BJ (cell line): ENCODE data around the gene USP19. TPM values are rescaled to one million over a fixed set of nuclear protein-coding genes. Genes with fewer than 3 reads are reported as not detected.

ENCODE experiments used
- CTCF ChIA-PET: fragments of 350-600 bp; formaldehyde crosslinking; extraction: SDS; loops from one replicate; lab custom pipeline; 2021; ENCODE audit warnings: antibody characterized with exemption, inconsistent platforms; lab: Yijun Ruan, JAX
- POLR2A ChIA-PET: fragments of 300-600 bp; sonication (Branson Sonifier 250); formaldehyde crosslinking; extraction: SDS; loops from one replicate; lab custom pipeline; 2021; ENCODE audit warnings: antibody characterized with exemption; lab: Charles Lee
- DNase-seq: peaks from one replicate; pipeline ENCODE4 v3.0.0-alpha.2; 2011; ENCODE audit warnings: low read depth
- H3K27me3 ChIP-seq: 2 replicates; pipeline ENCODE4 v1.6.0; 2011; ENCODE audit warnings: low read length; ENCODE audit not compliant: control insufficient read depth, insufficient read depth
- H3K36me3 ChIP-seq: 2 replicates; pipeline ENCODE4 v1.5.1; 2011; ENCODE audit warnings: low read length; ENCODE audit not compliant: control insufficient read depth, insufficient read depth
- H3K4me3 ChIP-seq: 2 replicates; pipeline ENCODE4 v1.5.1; 2011; ENCODE audit warnings: low read depth, mild to moderate bottlenecking, control low read depth, low read length
- CTCF ChIP-seq: IDR thresholded peaks from 2 replicates; pipeline ENCODE4 v1.5.1; 2011; ENCODE audit warnings: low read depth, mild to moderate bottlenecking, control low read depth, inconsistent platforms, low read length, moderate library complexity; ENCODE audit not compliant: insufficient read depth
- polyA plus RNA-seq: library from polyadenylated mRNA; depleted of rRNA; stranded (reverse); fragments of >200 nt; gene quantifications from 2 replicates; pipeline ENCODE4 v1.2.3, GENCODE V29; 2011

Gene USP19
- polyA plus RNA-seq, 1 experiment = 54.6 TPM

- POLR2A ChIA-PET = interaction anchor here (0.9 to 1.4 kb wide), 2 partner anchors 12 to 40 kb away, joined by 3 to 4 read pairs; partner anchors contain the start of gene USP19
- no peaks in the 10 kb centered on the region for H3K27me3 ChIP-seq
- CTCF ChIA-PET = interaction anchor here (0.9 to 2.4 kb wide), 5 partner anchors 12 to 111 kb away, joined by 3 to 12 read pairs (median 5); partner anchors contain the start of genes KLHDC8B and USP19
- peak within 1 kb of the TSS; percentile 70 for H3K4me3 ChIP-seq
- H3K36me3 ChIP-seq = peaks cover 29% of the 10 kb centered on the region
- TF ChIP-seq CTCF = peak; percentile 24; the same call in 1 of the 2 replicates
- DNase-seq = peak; percentile 31
Measured at GRCh38 chr3:49132437-49133225, 12.0 kb upstream of the USP19 start, which contains the start of gene LAMB2. TSS of gene LAMB2 (minus strand) at chr3:49133050. CDS start at chr3:49132867, 183 bp downstream.

GRCh38 chr3:49132073-49132436 lies 11.4 kb upstream of the USP19 start:
- no peak for DNase-seq
- CTCF ChIA-PET = interaction anchor here (0.9 to 2.4 kb wide), 5 partner anchors 11 to 111 kb away, joined by 3 to 12 read pairs (median 5); partner anchors contain the start of genes KLHDC8B and USP19
- TF ChIP-seq CTCF = no peak

DNA sequence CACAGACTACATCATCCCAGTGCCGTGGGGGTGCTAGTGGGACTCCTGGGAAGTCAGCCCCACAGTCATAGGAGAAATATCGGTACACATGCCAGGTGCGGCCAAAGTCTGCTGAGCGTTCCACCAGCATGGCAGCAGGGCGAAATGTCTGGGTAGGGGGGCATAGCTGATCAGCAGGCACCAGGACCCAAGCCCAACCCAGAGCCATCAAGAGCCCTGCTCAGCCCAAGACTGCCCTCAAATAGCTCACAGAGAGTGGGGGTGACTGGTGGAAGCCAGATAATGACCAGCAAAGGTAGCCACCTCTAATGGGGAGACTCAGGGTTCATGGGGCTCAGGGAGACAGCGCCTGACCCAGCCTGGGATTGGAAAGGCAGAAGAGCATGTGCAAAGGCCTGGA lies 11.0 kb upstream of the USP19 start:
- CTCF ChIA-PET = interaction anchor here (1.0 to 1.7 kb wide), 2 partner anchors 37 to 40 kb away, joined by 3 to 6 read pairs; partner anchors contain the start of gene KLHDC8B
- POLR2A ChIA-PET = interaction anchor here (1.4 kb wide), 1 partner anchor 11 kb away, joined by 4 read pairs; the partner anchor contains the start of gene USP19
- TF ChIP-seq CTCF = no peak
- H3K4me3 ChIP-seq = peak overlapping the region; percentile 70
- no peak for DNase-seq
- no peaks in the 10 kb centered on the region for H3K27me3 ChIP-seq
- H3K36me3 ChIP-seq = peaks cover 30% of the 10 kb centered on the region

More at GRCh38 chr3:49132073-49132436, 11.4 kb upstream of the USP19 start:
- peak overlapping the region; percentile 70 for H3K4me3 ChIP-seq
- H3K27me3 ChIP-seq = no peaks in the 10 kb centered on the region
- H3K36me3 ChIP-seq = peaks cover 29% of the 10 kb centered on the region
- POLR2A ChIA-PET = interaction anchor here (0.9 to 1.4 kb wide), 2 partner anchors 11 to 39 kb away, joined by 3 to 4 read pairs; partner anchors contain the start of gene USP19

GRCh38 chr3:49131040-49131439 lies 10.4 kb upstream of the USP19 start:
- no peak overlapping the region for H3K4me3 ChIP-seq

More at GRCh38 chr3:49131040-49131439, 10.4 kb upstream of the USP19 start:
- ChIA-PET POLR2A (no interaction called here), CTCF (no interaction called here)
- TF ChIP-seq CTCF = no peak
- DNase-seq = no peak
- no peaks in the 10 kb centered on the region for H3K27me3 ChIP-seq
- peaks cover 34% of the 10 kb centered on the region for H3K36me3 ChIP-seq
